ENCODE results near the gene VAT1L. TPM values are rescaled to one million over a fixed set of nuclear protein-coding genes. Genes with fewer than 3 reads are reported as not detected.

VAT1L gene
- total RNA-seq, 1 donor from 2014 or later: 6.4 TPM

- intact Hi-C loops (cut with DNase I): no loop called here
- TF ChIP-seq POLR2A (IDR thresholded peaks at IDR 0.05) (no peak), CTCF (IDR thresholded peaks at IDR 0.05) (no peak), POLR2AphosphoS5 (IDR thresholded peaks at IDR 0.05; ENCODE audit: insufficient read depth in 1 of 2, low read depth in 1 of 2) (no peak)
These were observed 48.4 kb downstream of the VAT1L start for GRCh38 chr16:77836801-77837200.

GRCh38 chr16:77838597-77839255 is 50.4 kb downstream of the VAT1L start:
- no peak overlapping the region for H3K27ac ChIP-seq
- no peak overlapping the region for H3K4me3 ChIP-seq
- intact Hi-C loops (cut with DNase I): no loop called here
- peaks cover 6% of the 10 kb centered on the region for H3K4me1 ChIP-seq
- DNase-seq (ENCODE audit: extremely low spot score in 2 of 2): no peak
- H3K27me3 ChIP-seq: no peaks in the 10 kb centered on the region
- no peaks in the 10 kb centered on the region for H3K36me3 ChIP-seq
- no peaks in the 10 kb centered on the region for H3K9me3 ChIP-seq
- no peak for TF ChIP-seq POLR2AphosphoS5 (IDR thresholded peaks at IDR 0.05; ENCODE audit: insufficient read depth in 1 of 2, low read depth in 1 of 2)

More at GRCh38 chr16:77836801-77837200, 48.4 kb downstream of the VAT1L start:
- H3K4me3 ChIP-seq: no peak overlapping the region
- no peak overlapping the region for H3K27ac ChIP-seq
- DNase-seq (ENCODE audit: extremely low spot score in 2 of 2): no peak
- no peaks in the 10 kb centered on the region for H3K27me3 ChIP-seq
- H3K4me1 ChIP-seq: peaks cover 6% of the 10 kb centered on the region
- no peaks in the 10 kb centered on the region for H3K36me3 ChIP-seq
- no peaks in the 10 kb centered on the region for H3K9me3 ChIP-seq

- intact Hi-C loops (cut with DNase I): no loop called here
- no peak for TF ChIP-seq CTCF (IDR thresholded peaks at IDR 0.05)
- TF ChIP-seq POLR2A (IDR thresholded peaks at IDR 0.05): no peak
- TF ChIP-seq POLR2AphosphoS5 (IDR thresholded peaks at IDR 0.05; ENCODE audit: insufficient read depth in 1 of 2, low read depth in 1 of 2): no peak
- no peak overlapping the region for H3K4me3 ChIP-seq
- H3K9me3 ChIP-seq: no peaks in the 10 kb centered on the region
- H3K4me1 ChIP-seq: peaks cover 2% of the 10 kb centered on the region
- no peaks in the 10 kb centered on the region for H3K27me3 ChIP-seq
- no peaks in the 10 kb centered on the region for H3K36me3 ChIP-seq
- no peak overlapping the region for H3K27ac ChIP-seq
- no peak for DNase-seq (ENCODE audit: extremely low spot score in 2 of 2)
These were observed 51.7 kb downstream of the VAT1L start for GRCh38 chr16:77840093-77840492.

GRCh38 chr16:77840673-77841501 is 52.5 kb downstream of the VAT1L start:
- H3K36me3 ChIP-seq: no peaks in the 10 kb centered on the region
- intact Hi-C loops (cut with DNase I): no loop called here
- TF ChIP-seq POLR2A (IDR thresholded peaks at IDR 0.05) (no peak), POLR2AphosphoS5 (IDR thresholded peaks at IDR 0.05; ENCODE audit: insufficient read depth in 1 of 2, low read depth in 1 of 2) (no peak), CTCF (IDR thresholded peaks at IDR 0.05) (no peak)

GRCh38 chr16:77841502-77841763 is 53.1 kb downstream of the VAT1L start:
- DNase-seq (ENCODE audit: extremely low spot score in 2 of 2): no peak
- TF ChIP-seq POLR2A (IDR thresholded peaks at IDR 0.05): no peak
- no peak for TF ChIP-seq CTCF (IDR thresholded peaks at IDR 0.05)
- no peak for TF ChIP-seq POLR2AphosphoS5 (IDR thresholded peaks at IDR 0.05; ENCODE audit: insufficient read depth in 1 of 2, low read depth in 1 of 2)
- intact Hi-C loops (cut with DNase I): no loop called here
- Histone ChIP-seq H3K27ac (no peak overlapping the region), H3K36me3 (no peaks in the 10 kb centered on the region), H3K9me3 (no peaks in the 10 kb centered on the region), H3K4me1 (no peaks in the 10 kb centered on the region), H3K27me3 (no peaks in the 10 kb centered on the region), H3K4me3 (no peak overlapping the region)

More at GRCh38 chr16:77840673-77841501, 52.5 kb downstream of the VAT1L start:
- Histone ChIP-seq H3K4me1 (no peaks in the 10 kb centered on the region), H3K27me3 (no peaks in the 10 kb centered on the region), H3K27ac (no peak overlapping the region), H3K4me3 (no peak overlapping the region), H3K9me3 (no peaks in the 10 kb centered on the region)
- DNase-seq (ENCODE audit: extremely low spot score in 2 of 2): no peak

All from vagina (tissue), 2 donors.